HG02678 (cell line): Measurements from ENCODE around the gene FAM20A.

ENCODE experiments used
- ATAC-seq: cut with Tn5 transposase; IDR thresholded peaks from one replicate; pipeline ENCODE4 v1.9.1; 2021; ENCODE audit warnings: mild to moderate bottlenecking, moderate library complexity; ENCODE audit not compliant: unreplicated experiment

Gene FAM20A

GRCh38 chr17:68611353-68612208 is 10.4 kb upstream of the FAM20A start:
- no peak for ATAC-seq

- no peak for ATAC-seq
Observed at GRCh38 chr17:68610554-68610953, 9.4 kb upstream of the FAM20A start.

GRCh38 chr17:68608515-68609130 is 7.5 kb upstream of the FAM20A start:
- ATAC-seq, result no peak

DNA sequence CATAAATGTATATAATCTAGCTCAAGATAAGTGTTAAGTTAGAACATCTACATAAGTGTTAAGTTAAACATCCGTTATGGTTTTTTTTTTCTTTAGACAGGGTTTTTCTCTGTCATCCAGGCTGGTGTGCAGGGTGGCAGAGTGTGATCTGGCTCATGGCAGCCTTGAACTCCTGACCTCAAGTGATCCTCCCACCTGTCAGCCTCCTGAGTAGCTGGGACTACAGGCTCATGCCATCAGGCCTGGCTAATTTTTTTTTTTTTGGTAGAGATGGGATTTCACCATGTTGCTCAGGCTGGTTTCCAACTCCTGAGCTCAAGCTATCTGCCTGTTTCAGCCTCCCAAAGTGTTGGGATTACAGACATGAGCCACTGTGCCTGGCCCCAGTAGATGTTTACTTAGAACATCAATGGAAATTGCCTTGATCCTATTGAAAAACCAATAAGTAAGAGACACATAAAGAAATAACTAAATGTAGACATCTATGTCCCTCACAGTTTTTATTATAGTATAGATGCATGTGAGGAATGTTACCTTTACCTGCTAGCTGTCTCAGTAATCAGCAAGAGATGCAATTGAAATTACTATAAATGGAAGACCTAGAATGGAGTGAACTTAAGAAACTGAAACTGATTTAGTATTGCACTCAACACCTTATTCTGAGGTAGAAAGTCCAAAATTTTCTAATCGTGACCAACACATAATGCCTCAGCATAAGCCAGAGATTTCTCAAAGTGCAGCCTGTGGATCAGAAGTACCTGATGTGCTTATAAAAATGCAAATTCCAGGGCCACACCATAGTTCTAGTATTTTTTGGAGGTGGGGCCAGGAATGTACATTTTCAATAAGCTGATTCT is 5.5 kb upstream of the FAM20A start:
- no peak for ATAC-seq

DNA sequence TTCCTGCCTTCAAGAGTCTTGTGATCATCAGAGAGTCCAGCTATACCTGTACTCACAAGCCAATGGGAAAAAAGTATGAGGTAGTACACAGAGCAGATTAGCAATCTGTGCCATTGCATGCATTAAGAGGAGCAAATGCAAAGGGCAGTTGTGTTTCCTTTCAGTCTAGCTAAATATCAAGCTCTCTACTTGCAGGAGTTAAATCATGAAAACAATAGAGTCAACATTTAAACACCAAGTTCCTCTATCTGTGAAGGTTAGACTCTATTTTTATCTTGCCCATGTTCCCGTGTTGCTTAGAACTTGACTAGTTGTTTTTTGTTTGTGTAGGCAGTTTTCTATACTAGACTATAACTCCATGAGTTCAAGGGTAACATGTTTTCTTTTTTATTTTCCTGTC is 4.7 kb upstream of the FAM20A start:
- no peak for ATAC-seq

GRCh38 chr17:68603656-68604055 is 2.5 kb upstream of the FAM20A start:
- no peak for ATAC-seq

GRCh38 chr17:68603027-68603426 is 1.9 kb upstream of the FAM20A start:
- no peak for ATAC-seq

DNA sequence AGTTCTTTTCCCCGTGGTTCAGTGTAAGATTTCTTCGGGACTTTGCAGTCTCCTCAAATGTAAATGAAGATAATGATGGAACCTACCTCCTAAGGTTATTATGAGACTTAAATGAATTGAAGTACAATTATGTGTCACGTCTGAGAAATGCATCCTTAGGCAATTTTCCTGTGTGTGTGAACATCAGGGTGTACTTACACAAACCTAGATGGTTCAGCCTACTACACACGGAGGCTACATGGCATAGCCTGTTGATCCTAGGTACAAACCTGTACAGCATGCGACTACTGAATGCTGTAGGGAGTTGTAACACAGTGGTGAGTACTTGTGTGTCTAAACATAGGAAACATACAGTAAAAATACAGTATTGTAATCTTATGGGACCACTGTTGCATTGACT is 1.1 kb upstream of the FAM20A start:
- ATAC-seq, result no peak

DNA sequence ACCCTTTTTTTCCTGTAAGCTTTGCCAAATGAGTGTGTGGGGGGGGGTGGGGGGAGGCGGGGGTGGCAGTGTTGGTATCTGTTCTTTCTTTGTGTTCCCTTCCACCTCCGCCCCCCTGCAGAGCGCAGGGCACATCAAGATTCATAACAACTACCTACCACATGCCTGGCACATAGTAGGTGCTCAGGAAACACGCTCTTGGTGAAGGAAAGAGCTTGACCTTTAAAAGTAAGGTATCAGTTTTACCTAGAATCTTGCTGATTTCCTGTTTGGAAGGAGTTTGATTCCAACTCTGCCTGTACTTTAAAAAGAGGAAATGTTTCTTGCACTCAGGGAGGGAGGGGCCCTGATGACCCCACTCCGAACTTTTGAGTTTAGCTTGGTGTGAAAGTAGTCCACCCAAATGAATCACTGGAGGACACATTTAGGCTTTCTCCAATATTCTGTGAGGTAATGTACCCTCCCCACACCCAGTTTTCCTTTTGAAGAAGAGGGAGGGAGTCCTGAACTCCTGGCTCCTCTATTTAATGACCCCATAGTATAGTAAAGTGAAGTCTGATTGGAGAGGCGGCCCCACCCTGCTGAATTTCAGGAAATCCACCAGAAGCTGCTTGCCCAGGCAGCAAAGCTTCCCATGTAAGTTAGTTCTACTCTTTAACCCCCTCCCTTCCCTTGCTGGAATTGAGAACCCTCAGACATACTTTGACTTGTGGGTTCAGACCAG is 560 bp upstream of the FAM20A start:
- no peak for ATAC-seq

DNA sequence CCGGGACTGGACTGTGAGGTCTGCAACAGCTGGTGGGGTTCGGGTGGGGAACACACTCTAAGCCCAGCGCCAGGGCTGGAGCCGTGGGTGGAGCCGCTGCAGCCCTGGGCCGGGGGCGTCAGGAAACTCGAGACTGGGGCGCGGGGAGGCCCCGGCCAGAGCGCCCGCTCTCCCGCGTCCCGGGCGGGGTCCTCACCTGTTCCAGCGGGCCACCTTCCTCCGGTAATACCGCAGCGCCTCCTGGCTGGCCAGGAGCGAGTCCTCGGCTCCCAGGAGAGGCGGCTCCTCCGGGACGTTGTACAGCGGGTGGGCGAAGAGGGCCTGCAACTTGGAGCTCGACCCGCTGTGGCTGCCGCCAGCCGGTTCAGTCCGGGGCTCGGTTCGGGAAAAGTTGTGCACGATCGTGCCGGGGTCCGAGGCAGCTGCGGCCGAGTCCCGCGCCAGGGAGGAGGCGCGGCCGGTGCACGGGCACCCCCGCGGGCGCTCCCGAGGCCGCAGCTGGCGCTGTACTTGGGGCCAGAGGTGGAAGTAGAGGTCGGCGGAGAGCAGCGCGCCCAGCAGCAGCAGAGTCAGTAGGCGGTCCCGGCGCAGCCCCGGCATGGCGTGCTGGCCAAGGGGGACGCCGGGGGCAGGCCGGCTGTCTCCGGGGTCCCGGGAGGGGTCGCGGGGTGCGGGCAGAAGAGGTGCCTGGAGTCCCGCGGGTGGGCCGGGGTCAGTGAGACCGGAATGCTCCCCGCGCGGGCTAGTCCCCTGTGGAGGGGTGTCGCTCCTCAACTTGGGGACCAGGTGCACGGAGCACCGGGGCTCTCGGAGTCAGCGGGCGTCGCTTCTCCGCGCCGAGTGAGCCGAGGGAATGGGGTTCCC is 868 bp downstream of the FAM20A start:
- no peak for ATAC-seq

DNA sequence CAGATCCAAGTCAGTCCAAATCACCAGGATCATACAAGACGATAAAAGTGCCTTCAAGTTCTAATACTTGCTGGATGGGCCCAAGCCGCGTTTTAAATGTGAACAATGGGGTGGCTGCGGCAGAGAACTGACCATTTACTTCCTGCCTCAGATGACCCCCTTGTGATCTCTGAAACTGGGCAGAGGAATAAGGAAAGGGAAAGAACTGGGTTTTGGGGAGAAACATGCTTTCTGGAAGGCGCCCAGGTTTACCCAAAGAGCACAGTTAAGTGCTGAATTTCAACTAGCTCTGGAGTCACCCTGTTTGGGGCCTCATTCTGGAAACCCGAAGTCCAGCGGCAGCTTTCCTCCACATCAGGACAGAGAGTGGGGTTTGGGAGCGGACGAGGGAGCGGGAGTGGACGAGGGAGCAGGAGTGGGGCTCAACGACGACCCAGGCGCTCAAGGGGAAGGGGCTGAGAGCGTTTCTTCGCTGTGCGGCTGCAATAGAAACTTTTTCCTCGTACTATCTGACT is 1.6 kb downstream of the FAM20A start:
- ATAC-seq, result no peak

- no peak for ATAC-seq
Observed at GRCh38 chr17:68599091-68599490, 2.1 kb downstream of the FAM20A start.

- ATAC-seq, result no peak
Observed at GRCh38 chr17:68598545-68598961, 2.6 kb downstream of the FAM20A start.

DNA sequence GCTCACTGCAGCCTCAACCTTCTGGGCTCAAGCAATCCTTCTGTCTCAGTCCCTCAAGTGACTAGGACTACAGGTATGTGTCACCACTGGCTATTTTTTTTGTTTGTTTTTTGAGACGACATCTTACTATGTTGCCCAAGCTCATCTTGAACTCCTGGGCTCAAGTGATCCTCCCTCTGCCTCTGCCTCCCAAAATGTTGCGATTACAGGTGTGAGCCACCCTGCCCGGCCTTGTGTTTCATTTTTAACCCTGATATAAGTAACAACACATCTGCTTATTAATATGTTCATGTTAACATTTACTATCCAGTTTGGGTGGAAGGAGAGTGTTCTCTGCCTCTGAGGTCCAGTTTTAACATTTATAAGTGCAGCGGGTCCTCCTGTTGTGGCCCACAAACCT is 3.1 kb downstream of the FAM20A start:
- no peak for ATAC-seq

DNA sequence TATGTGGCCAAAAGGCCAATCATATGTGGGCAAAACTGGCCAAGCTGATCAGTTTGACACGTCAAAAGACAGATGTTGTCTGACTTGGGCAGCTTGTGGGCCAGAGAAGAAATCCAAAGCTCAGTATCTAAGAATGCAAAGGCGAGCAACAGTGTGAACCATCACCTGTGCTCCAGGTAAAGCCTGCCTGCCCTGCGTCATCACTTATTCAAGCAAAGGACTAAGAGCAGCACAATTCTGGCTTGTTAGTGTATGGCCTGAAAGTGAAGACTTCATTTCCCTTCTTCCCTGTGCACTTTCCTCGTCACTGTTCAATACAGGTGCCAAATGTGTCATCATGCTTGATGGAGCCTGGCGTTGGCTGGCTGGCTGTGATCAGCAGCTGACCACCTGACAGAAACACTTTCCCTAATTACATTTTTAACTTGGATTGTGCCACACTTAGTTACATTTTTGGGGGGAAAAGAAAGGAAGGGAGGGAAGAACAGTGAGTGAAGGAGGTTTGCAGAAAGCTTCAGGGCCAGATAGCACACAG is 4.7 kb downstream of the FAM20A start:
- ATAC-seq, result no peak

DNA sequence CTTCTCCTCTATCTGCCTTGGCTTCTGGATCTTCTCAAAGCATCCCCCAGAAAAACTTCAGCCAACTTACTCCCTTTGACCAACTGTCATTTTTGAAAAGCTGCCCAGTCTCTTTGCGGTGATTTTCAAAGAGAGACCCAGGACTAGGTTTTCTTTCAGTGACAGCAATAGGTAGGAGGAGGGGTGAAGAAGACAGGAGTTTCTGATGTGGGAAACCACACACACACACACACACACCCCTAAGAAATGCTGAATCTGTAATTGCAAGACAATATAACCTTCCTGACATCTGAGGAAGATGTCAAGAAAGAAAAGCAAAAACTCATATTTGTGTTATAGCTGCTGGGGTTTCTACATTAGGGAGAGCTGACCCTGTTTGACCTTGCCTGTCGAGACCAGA is 5.2 kb downstream of the FAM20A start:
- no peak for ATAC-seq

DNA sequence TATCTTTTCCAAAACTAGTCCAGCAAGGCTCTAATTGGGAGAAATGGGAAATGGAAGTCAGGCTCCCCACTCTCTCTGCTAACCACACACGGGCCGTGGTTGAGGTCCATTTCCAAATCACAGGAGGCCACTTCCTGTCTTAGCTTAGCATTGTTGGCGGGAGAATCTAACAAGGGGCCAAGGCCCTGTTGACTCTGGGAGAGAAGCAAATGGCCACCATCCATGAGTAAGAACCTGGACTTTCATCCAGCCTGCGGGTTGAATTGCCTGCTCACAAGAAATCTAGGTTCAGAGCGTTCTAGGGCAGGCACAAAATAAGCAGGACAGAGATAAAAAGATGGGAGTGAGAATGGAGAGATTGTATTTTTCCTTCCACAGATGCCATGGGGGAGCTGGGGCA is 5.7 kb downstream of the FAM20A start:
- ATAC-seq, result no peak

GRCh38 chr17:68594552-68594951 is 6.6 kb downstream of the FAM20A start:
- no peak for ATAC-seq
